Left renal cortex interstitium (tissue), 4 donors: ENCODE data around the gene PGP. TPM values are rescaled to one million over a fixed set of nuclear protein-coding genes. Genes with fewer than 3 reads are reported as not detected.

Experiments used
- DNase-seq, 4 donors: peaks; one replicate each; pipeline ENCODE4 v3.0.0-alpha.2; 2013; ENCODE audit warnings: low read depth in 4 of 4, low spot score in 2 of 4, missing footprints in 1 of 4
- polyA plus RNA-seq, 4 donors: library from polyadenylated mRNA; unstranded; fragments of 120-200 nt; gene quantifications; one replicate each; pipeline ENCODE4 v1.2.1, GENCODE V29; 2013; ENCODE audit not compliant: insufficient read length in 4 of 4

Gene PGP
- polyA plus RNA-seq, 4 donors: 13.8 to 19.3 (median 17.4) TPM

DNA sequence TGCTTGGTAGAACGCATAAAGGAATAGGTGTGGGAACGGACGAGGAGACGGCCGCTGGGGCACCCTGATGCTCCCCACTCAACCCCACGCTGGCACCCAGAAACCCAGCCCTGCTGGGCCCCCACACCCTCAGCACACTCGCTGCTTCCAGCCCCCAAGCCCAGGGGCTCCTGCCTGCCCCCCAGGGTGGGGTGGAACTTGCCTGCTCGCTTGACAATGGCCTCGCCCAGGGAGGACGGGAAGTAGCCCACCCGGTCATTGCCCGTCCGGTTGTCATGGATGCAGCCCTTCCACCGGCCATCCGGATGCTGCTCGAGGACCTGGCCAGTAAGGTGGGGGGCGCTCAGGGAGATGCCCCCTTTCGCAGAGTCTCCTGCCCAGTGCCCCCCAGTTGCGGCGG is 28.1 kb downstream of the PGP start:
- DNase-seq: no peak

DNA sequence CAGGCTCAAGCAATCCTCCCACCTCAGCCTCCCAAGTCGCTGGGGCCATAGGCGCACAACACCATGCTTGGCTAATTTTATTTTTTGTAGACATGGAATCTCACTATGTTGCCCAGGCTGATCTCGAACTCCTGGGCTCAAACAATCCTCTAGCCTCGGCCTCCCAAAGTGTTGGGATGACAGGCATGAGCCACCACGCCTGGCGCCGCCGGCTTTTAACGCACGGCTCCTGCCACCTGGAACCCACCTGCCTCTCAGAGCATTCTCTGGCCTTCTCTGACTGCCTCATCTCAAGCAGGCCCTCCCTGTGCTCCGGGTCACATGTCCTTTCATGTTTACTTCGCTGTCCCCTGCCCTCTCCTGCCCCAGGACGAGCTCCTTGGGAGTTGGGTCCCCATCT is 28.6 kb downstream of the PGP start:
- no peak for DNase-seq

DNA sequence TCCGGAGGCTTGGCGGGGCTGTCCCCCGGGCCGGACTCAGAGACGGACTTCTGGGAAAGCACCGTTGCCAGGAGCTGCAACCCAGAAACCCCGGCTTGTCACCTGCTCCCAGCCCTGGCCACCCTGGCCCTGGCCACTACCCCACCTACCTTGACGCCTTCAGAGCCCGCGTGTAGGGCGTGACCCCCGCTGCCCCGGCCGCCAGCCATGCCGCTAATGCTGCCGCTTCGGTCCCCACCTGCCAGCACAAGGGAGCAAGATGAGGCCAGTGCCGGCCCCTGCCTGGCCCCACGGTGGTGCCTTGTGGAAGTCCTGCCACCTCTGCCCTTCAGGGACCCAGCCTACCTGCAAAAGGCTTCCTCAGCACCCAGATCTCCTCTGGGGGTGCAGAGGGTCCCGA is 29.7 kb downstream of the PGP start:
- no peak for DNase-seq

DNA sequence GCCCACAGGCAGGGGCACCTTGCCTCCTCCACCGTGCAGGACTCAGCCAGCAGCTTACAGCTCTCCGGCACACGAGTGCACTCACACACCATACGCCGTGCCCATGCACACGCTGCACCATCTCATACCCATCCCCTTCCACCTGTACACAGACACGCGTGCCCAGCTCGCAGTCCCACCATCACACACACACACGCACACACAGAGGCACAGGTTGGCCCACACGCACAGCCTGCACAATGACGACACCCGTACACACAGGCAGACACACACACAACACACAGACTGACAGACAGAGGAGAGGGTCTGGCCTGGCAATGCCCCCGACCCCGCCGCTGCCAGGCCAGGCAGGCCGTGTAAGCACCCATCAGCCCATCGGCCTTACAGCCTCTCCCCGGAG is 30.3 kb downstream of the PGP start:
- no peak for DNase-seq

DNA sequence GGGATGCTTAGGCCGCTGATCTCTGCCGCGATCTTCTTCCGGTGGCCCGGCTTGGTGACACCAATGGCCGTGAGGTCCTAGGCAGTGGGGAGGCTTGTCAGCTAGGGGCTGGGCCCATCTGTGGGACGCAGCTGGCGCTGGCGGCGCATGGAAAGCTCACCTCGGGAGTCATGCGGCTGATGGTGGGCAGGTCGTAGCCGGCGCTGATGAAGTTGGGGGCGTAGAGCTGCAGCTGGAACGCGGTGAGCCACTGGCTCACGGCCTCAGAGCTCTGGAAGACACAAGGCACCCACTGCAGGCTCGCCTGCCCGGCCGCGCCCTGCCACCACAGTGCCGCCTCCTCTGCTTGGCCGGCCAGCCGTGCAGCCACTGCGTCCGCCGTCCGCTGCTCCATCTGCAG is 31.0 kb downstream of the PGP start:
- DNase-seq: no peak

DNA sequence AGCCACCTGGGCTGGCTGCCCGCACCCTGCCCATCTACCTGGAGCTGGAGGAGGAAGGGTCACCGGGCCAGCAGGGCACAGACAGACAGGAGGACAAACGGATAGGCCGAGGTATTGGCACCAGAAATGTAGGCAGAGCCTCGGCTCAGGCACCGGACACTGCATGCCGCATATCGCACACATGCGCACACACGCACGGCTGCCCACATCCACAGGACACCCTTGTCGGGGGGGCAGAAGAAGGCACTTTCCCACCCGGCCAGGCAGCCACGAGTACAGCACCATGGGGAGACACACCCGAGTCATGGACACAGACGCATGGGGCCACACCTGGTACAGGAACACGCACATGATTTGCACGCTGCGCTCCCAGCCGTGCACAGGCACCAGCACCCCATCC is 32.7 kb downstream of the PGP start:
- no peak for DNase-seq

DNA sequence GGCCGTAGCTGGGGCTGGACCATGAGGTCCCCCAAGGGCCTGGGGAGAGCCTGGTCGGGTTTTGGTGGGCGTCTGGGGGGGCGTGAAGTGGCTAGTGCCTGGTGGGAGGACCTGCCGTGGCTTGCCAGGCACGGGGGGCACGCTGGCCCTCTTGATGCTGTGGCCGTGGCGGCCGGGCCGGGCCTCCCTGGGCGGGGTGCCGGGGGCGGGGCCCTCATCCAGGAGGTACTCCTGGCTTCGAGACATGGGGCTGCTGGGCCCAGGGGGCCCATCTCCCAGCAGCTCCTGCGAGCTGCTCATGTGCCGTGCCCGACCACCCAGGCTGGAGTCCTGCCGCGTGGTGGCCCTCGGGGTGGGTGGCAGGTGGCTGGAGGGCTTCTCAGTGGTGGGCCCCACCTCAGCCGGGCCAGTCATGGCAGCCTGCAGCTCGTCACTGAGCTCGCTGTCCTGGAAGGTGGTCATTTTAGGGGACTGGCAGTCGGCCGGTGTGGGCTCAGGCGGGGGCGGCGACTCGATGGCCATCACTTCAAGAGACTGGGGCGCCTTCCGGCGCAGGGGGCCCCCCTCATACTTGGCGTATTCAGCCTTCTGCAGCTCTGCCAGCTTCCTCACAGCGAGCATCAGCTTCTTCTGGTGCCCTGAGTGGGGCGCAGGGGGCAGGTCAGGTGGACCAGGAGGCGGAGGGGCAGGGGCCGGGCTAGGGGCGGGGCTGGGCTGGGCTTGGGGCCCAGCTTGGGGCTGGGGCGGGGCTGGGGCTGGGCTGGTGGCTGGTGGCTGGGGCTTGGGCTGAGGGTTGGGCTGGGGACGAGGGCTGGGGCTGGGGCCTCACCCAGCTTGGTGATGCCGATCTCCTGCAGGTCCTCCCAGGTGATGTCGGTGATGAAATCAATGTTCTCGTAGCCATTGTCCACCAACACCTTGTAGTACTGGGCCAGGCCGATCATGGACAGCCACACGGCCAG is 33.4 kb downstream of the PGP start:
- no peak for DNase-seq

DNA sequence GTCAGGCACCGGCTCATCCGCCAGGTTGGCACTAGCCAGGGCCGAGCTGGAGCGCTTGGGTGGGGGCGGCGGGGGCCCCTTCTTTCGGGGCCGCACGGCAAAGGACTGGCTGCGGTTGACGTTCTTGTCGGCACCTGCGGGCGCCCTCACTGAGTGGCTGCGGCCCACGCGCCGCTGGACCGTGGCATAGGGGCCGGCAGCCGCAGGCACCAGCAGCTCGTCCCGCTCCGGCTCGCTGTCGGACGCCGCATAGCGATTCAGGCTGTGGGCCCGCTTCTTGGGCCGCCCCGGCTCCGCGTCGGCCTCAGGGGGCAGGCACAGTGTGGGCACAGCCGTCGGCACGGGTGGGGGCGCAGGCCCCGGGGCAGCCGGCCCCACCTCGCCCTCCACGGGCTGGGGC is 34.2 kb downstream of the PGP start:
- no peak for DNase-seq

DNA sequence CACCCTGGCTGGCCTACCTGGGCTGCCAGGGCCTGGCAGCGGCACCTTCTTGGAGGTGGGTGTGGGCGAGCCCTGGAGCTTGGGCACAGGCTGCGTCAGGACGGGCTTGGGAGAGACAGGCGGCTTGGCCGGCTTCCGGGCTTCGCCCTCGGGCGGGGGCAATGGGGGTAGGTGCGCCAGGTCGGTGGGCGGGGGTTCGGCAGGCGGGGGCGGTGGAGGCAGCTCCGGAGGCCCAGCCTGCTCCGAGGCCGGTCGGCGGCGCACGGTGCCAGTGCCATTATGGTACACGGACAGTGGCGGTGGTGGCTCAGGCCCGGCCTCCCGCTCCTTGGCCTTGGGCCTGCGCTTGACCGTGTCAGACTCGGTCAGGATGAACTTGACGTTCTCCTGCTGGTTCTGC is 35.1 kb downstream of the PGP start:
- no peak for DNase-seq

DNA sequence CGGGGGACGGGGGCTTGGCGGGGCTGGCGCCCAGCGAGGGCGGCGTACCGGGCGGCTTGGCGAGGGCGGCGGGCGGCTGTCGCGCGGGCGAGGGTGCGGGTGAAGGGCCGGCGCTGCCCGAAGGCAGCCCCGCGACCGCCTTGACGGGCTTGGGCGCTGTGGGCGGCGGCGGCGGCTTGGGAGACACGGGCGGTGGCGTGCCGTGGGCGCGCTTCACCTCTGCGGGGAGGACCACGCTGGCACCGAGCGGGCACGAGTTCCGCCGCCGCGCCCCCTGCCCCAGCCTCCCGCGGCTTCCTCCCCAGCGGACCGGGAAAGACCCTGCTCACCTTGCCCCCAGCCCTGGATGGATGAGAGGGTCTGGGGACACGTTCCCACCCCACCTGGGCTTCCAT is 35.5 kb downstream of the PGP start:
- DNase-seq: no peak

DNA sequence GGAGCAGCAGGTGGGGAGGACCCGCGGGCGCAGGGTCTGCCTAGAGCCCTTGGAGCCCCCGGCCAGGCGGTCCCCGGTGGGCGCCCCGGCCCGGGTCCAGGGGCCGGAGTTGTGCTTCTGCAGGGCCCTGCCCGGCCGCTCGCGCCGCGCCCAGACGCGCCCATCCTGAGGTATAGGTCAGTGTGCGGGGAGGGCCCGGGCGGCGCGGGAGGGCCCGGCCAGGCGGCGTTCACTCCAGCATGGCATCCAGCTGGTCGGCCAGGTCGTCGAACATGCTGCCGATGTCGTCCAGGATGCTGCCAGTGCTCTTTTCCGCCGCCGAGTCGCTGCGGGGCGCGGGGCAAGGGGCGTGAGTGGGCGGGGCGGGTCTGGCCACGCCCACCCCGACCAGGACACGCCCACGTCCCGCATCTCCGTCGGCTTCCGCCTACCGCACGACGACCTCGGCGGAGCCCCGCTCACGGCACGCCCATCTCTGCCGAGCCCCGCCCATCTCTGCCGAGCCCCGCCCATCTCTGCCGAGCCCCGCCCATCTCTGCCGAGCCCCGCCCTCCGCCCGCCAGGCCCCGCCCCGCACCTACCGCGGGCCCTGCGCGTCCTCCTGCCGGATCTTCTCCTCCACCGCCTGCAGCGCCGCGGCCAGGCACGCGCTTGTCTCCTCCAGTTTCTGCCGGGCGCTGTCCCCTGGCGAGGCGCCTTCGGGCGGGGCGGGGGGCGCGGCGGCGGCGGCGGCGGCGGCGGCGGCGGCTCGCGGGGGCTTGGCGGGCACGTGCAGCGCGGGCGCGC is 36.1 kb downstream of the PGP start:
- no peak for DNase-seq

DNA sequence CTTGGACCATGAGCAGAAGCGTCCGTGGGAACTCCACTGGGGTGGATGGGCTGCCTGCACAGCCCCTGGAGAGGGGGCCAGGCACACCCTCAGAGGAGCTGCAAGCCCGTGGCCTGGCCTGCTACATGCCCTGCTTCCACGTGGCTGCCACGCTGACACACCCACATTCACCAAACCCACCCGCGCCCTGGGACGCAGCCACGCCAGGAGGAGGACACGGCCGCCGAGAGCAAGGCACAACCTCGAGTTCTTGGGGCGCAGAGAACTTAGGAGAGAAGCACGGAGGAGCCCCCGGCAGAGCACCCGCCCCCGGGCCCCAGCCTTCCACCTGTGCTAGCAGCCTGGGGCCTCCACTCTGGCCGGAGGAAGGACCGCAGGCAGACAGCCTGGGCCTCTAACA is 37.1 kb downstream of the PGP start:
- DNase-seq: no peak

DNA sequence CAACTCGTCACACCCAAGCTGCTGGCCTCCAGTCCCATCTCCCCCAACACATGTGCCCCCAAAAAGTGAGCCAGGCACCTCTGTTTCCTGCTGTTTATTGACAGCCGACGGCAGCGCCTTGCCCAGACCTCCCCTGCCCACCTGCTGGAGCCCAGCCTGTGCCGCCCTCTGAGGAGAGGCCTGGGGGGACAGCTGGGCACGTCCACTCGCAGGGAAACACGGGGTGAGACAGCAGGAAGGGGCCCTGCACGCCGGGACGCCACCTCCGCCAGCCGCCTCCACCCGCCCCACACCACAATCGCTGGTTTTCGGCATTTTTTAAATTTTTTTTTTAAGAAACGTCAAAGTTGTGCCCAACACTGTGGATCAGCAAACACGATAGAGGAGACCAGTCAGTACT is 37.5 kb downstream of the PGP start:
- DNase-seq: no peak

DNA sequence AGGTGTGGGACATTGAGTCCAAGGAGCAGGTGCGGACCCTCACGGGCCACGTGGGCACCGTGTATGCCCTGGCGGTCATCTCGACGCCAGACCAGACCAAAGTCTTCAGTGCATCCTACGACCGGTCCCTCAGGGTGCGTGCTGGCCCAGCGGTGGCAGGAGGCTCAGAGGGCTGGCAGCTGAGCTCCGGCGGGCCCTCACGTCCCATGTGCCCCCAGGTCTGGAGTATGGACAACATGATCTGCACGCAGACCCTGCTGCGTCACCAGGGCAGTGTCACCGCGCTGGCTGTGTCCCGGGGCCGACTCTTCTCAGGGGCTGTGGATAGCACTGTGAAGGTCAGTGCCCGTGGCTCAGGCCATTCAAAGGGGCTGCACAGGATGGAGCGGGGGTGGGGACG is 38.6 kb downstream of the PGP start:
- no peak for DNase-seq

DNA sequence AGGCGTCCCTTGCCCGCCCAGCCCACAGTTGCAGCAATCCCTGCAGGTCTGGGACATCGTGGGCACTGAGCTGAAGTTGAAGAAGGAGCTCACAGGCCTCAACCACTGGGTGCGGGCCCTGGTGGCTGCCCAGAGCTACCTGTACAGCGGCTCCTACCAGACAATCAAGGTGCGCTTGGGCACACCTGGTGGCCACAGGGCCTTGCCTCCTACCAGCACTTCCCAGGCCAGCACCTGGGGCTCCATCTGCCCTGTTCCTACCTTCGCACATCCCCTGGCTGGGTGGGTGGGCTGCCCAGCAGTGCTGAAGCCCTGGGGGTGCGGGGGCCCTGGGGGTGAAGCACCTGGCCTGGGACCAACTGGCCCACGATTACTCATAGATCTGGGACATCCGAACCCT is 39.2 kb downstream of the PGP start:
- DNase-seq: no peak

DNA sequence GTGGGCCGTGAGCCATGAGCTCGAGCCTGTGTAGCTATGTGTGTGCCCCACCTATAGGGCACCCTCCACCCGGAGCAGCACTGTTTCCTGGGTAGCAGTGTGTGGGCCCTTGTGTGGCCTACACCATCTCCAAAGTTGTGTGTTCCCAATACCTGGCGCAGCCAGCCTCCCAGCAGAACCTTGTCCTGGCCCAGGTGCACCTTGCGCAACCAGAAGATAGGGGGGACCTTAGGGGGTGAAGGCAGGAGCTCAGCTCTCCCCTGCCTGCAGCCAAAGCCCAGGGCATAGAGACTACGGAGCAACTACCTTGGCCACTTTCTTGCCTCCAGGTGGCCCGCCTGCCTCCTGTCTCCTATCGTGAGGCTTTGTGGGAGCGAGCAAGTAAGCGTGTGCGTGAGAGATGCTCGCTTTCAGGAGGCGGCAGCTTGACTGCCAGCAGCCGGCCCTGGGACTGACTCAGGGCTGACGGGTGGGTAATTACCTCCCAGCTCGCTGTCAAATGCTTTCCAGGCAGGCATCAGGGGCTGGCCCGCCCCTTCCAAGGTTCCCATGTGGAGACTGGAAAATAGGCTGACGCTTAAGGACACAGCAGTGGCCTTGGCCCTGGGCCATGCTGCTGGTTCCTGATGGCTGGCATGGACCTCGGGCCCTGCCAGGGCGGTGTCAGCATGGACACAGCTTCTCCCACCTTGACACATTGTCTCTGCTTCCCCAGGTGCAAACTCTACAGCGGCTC is 40.1 kb downstream of the PGP start:
- DNase-seq: no peak

DNA sequence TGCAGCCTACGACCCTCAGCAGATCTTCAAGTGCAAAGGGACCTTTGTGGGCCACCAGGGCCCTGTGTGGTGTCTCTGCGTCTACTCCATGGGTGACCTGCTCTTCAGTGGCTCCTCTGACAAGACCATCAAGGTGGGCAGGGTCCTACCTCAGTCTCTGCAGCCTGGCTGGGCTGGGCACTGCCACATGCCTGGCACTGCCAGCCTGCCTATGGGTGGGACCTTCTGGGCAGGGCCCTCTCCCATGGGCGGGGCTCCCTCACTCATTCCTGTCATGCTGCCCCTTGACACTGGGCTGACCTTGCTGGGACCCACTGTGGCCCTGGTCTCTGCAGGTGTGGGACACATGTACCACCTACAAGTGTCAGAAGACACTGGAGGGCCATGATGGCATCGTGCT is 40.7 kb downstream of the PGP start:
- DNase-seq: no peak

DNA sequence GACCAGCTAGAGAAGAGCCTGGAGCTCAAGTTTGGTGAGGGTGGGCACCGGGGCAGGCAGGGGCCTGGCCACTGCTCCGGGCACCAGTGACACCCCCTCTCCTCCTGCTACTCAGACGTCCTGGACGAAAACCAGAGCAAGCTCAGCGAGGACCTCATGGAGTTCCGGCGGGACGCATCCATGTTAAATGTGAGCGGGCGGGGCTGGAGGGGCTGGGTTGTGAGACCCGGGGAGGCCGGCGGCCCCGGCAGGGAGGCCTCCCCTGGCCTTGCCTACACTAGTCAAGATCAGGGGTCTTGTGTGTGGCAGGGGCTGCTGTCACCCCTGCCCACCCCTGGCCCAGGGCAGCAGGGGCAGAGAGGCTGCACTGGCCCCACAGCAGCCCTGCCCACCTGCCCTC is 41.3 kb downstream of the PGP start:
- DNase-seq: no peak

DNA sequence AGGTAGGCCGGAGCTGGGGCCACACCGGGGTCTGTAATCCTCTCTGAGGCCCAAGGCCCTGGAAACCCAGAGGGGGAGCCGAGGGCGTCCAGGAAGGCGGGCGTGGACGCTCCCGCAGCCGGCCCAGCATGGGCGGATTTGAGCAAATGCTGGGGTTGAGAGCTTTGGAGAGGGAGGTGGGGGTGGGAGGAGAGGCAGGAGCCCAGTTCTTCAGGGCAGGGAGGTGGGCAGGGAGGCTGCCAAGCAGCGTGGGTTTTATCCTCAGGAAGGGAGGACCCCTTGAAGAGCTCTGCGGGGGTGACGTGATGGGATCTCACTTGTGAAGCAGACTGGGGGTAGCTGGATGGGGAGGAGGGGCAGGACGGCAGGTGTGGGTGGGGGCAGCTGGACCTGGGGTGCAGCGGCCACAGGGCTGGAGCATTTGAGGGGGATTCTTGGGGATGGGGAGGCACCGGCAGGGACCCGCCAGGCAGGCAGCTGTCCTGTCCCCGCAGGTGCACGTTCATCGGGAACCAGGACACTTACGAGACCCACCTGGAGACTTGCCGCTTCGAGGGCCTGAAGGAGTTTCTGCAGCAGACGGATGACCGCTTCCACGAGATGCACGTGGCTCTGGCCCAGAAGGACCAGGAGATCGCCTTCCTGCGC is 41.8 kb downstream of the PGP start:
- no peak for DNase-seq

DNA sequence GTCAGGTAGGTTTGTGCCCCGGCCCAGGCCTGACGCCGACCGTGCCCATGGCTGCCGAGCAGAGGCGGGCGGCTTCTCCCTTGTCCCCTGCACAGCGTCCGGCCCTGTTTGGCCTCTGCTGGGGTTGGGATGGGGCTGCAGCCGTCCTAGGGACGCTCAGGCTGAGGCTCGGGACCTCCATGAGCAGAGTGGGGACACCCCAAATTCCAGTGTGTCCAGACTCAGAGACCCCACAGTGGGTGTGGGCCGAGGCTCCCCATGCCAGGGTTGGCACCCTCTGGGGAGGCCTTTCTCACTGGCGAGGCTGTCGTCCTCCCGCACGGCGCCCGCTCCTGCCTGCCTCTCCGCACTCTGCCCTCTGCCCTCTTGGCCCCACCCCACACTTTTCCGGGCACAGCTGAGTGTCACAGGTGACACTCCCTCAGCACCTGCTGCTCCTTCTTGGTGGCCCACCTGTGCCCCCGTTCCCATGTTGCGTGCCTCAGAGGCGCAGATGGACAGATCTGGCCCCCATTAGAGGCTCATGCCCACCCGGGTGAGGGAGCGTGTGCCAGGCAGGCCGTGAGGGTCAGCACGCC is 43.0 kb downstream of the PGP start:
- DNase-seq: no peak
